HCT116 (cell line): Measurements from ENCODE around the gene RLF. TPM values are rescaled to one million over a fixed set of nuclear protein-coding genes. Genes with fewer than 3 reads are reported as not detected.

ENCODE experiments used
- ATAC-seq: fragments of 200-7000 bp; cut with Tn5 transposase; 2 replicates; pipeline ENCODE4 v1.9.1; 2020; ENCODE audit warnings: mild to moderate bottlenecking, moderate library complexity
- BruUV-seq: library from RNA; stranded (reverse); fragments of 400-500 nt; replicated peaks from 2 replicates; lab custom pipeline; 2021; lab: Mats Ljungman, UMichigan
- CTCF ChIA-PET: fragments of 300-600 bp; sonication (Branson Sonifier 250); formaldehyde crosslinking; loops from one replicate; lab custom pipeline; 2021; ENCODE audit warnings: antibody characterized with exemption; lab: Charles Lee
- POLR2A ChIA-PET: fragments of 300-600, 350-600 bp; sonication (Branson Sonifier 250); formaldehyde crosslinking; loops from one replicate; lab custom pipeline; 2021; ENCODE audit warnings: antibody characterized with exemption; lab: Charles Lee
- RAD21 ChIA-PET, 2 experiments: fragments of 300-600 bp; sonication (Branson Sonifier 250); formaldehyde crosslinking; loops; one replicate each; lab custom pipeline; 2023; ENCODE audit warnings: low total read pairs in 2 of 2; ENCODE audit not compliant: uncharacterized antibody in 2 of 2, unreplicated experiment in 2 of 2, low non-redundant PET in 1 of 2; lab: Charles Lee
- DNase-seq: peaks from one replicate; pipeline ENCODE4 v3.0.0-alpha.2; 2010; ENCODE audit warnings: low read depth, low spot score
- H2AFZ ChIP-seq: fragments of 200-600 bp; shearing (Covaris generic), sonication (generic); 2 replicates; pipeline ENCODE4 v1.6.1; 2017; ENCODE audit warnings: low read depth, mixed run types, mixed read lengths, antibody characterized with exemption, low read length; ENCODE audit not compliant: poor library complexity, severe bottlenecking
- H3K27ac ChIP-seq: 2 replicates; pipeline ENCODE4 v1.5.1; 2012; ENCODE audit warnings: low read depth, low read length
- H3K27me3 ChIP-seq: fragments of 200-600 bp; sonication (generic); 2 replicates; pipeline ENCODE4 v1.6.1; 2016; ENCODE audit warnings: mixed run types, low read length, mixed read lengths; ENCODE audit not compliant: insufficient read depth
- H3K36me3 ChIP-seq, 2 experiments: fragments of 200-500 bp in 1 of 2; fragments of 200-600 bp in 1 of 2; sonication (Bioruptor generic) in 1 of 2; sonication (generic) in 1 of 2; 2 replicates each; pipeline versions ENCODE4 v1.5.1 to v1.6.1; 2014 to 2016; ENCODE audit warnings: low read length in 2 of 2, inconsistent platforms in 1 of 2, mixed read lengths in 1 of 2, mixed run types in 1 of 2; ENCODE audit not compliant: insufficient read depth in 2 of 2, control insufficient read depth in 1 of 2
- H3K4me1 ChIP-seq, 2 experiments: fragments of 200-600 bp in 1 of 2; sonication (generic) in 1 of 2; 2 replicates each; pipeline versions ENCODE4 v1.5.1 to v1.6.1; 2012 to 2017; ENCODE audit warnings: low read length in 2 of 2, inconsistent platforms in 1 of 2, mild to moderate bottlenecking in 1 of 2, mixed read lengths in 1 of 2, mixed run types in 1 of 2, moderate library complexity in 1 of 2; ENCODE audit not compliant: insufficient read depth in 2 of 2, control insufficient read depth in 1 of 2
- H3K4me2 ChIP-seq: fragments of 200-600 bp; sonication (generic); 2 replicates; pipeline ENCODE4 v1.6.1; 2017; ENCODE audit warnings: mixed run types, low read length, mixed read lengths
- H3K4me3 ChIP-seq, 2 experiments: fragments of 200-600 bp in 1 of 2; sonication (generic) in 1 of 2; replicated peaks in 1 of 2; 2 replicates each; pipeline ENCODE4 v1.5.1; 2011 to 2016; ENCODE audit warnings: low read length in 2 of 2, control low read depth in 1 of 2, low read depth in 1 of 2, mild to moderate bottlenecking in 1 of 2, mixed read lengths in 1 of 2, mixed run types in 1 of 2
- H3K79me2 ChIP-seq: fragments of 200-600 bp; sonication (generic); 2 replicates; pipeline ENCODE4 v1.6.1; 2017; ENCODE audit warnings: mild to moderate bottlenecking, mixed run types, low read length, moderate library complexity, mixed read lengths; ENCODE audit not compliant: insufficient read depth
- H3K9ac ChIP-seq: fragments of 200-600 bp; sonication (generic); 2 replicates; pipeline ENCODE4 v1.6.1; 2016; ENCODE audit warnings: low read length, mixed read lengths
- H3K9me2 ChIP-seq: fragments of 200-600 bp; sonication (generic), shearing (Covaris generic); 2 replicates; pipeline ENCODE4 v1.6.1; 2017; ENCODE audit warnings: mixed run types, mild to moderate bottlenecking, moderate library complexity; ENCODE audit not compliant: insufficient read depth
- H3K9me3 ChIP-seq, 2 experiments: fragments of 200-500 bp in 1 of 2; fragments of 200-600 bp in 1 of 2; sonication (Bioruptor generic) in 1 of 2; sonication (generic) in 1 of 2; 2 replicates each; pipeline ENCODE4 v1.6.1; 2014 to 2017; ENCODE audit warnings: low read length in 2 of 2, mixed read lengths in 2 of 2, inconsistent platforms in 1 of 2, low read depth in 1 of 2, mild to moderate bottlenecking in 1 of 2, mixed run types in 1 of 2, moderate library complexity in 1 of 2; ENCODE audit not compliant: control insufficient read depth in 1 of 2, insufficient read depth in 1 of 2
- H4K20me1 ChIP-seq: fragments of 200-600 bp; sonication (generic), shearing (Covaris generic); 2 replicates; pipeline ENCODE4 v1.6.1; 2017; ENCODE audit warnings: mixed run types, mild to moderate bottlenecking, moderate library complexity; ENCODE audit not compliant: insufficient read depth
- CBX3 ChIP-seq: IDR thresholded peaks from 2 replicates; pipeline ENCODE4 v1.6.1; 2012; ENCODE audit warnings: low read depth
- CEBPB ChIP-seq: IDR thresholded peaks from 2 replicates; pipeline ENCODE4 v1.6.1; 2012; ENCODE audit warnings: low read depth
- ELF1 ChIP-seq: IDR thresholded peaks from 2 replicates; pipeline ENCODE4 v1.6.1; 2012; ENCODE audit warnings: low read depth, borderline replicate concordance
- FOSL1 ChIP-seq: IDR thresholded peaks from 2 replicates; pipeline ENCODE4 v1.6.1; 2012; ENCODE audit warnings: low read depth
- JUND ChIP-seq: IDR thresholded peaks from 2 replicates; pipeline ENCODE4 v1.6.1; 2012
- POLR2A ChIP-seq: IDR thresholded peaks from 2 replicates; pipeline ENCODE4 v1.7.0; 2011; ENCODE audit warnings: borderline replicate concordance; ENCODE audit not compliant: insufficient read depth, insufficient read length; ENCODE audit errors: extremely low read depth
- RAD21 ChIP-seq: IDR thresholded peaks from 2 replicates; pipeline ENCODE4 v1.6.1; 2012; ENCODE audit warnings: low read depth, mild to moderate bottlenecking
- SIN3A ChIP-seq: IDR thresholded peaks from 2 replicates; pipeline ENCODE4 v1.6.1; 2012; ENCODE audit warnings: low read depth
- SP1 ChIP-seq: IDR thresholded peaks from 2 replicates; pipeline ENCODE4 v1.6.1; 2012; ENCODE audit warnings: low read depth
- TCF7L2 ChIP-seq: IDR thresholded peaks from 2 replicates; pipeline ENCODE4 v1.7.0; 2011; ENCODE audit warnings: borderline replicate concordance, inconsistent platforms; ENCODE audit not compliant: insufficient read depth, insufficient read length; ENCODE audit errors: extremely low read depth
- ZFX ChIP-seq: fragments of 450-650 bp; IDR thresholded peaks from 2 replicates; pipeline ENCODE4 v1.6.1; 2017
- ZNF274 ChIP-seq: fragments of 200-500 bp; sonication (Bioruptor generic); IDR thresholded peaks from 2 replicates; pipeline ENCODE4 v1.6.1; 2014; ENCODE audit warnings: mild to moderate bottlenecking, low read depth, low read length, inconsistent platforms
- intact Hi-C: fragments of 100-400 bp; cut with micrococcal nuclease; formaldehyde crosslinking; loops from 2 replicates; pipeline ENCODE4 v1.10.0; 2022
- total RNA-seq: library from RNA; stranded (reverse); gene quantifications from one replicate; pipeline ENCODE4 v1.2.1, GENCODE V29; 2021; ENCODE audit not compliant: unreplicated experiment
- TF ChIP-seq, protein P1 (sequence below): IDR thresholded peaks from 2 replicates; pipeline ENCODE4 v1.6.1; 2012
- TF ChIP-seq, protein P2 (sequence below), 3 experiments: fragments of 200-600 bp in 1 of 3; sonication (generic) in 1 of 3; IDR thresholded peaks in 2 of 3; conservative IDR thresholded peaks in 1 of 3; 2 replicates each; pipeline ENCODE4 v1.5.1; 2012 to 2017; ENCODE audit warnings: low read depth in 2 of 3, low read length in 2 of 3, antibody characterized with exemption in 1 of 3, borderline replicate concordance in 1 of 3, control low read depth in 1 of 3, mild to moderate bottlenecking in 1 of 3, mixed read lengths in 1 of 3, mixed run types in 1 of 3, moderate library complexity in 1 of 3; ENCODE audit not compliant: insufficient read depth in 1 of 3
- TF ChIP-seq, protein P3 (sequence below): IDR thresholded peaks from 2 replicates; pipeline ENCODE4 v1.6.1; 2011; ENCODE audit warnings: mild to moderate bottlenecking, low read length, moderate library complexity; ENCODE audit not compliant: insufficient replicate concordance; ENCODE audit errors: extremely low read depth
- TF ChIP-seq, protein P4 (sequence below): IDR thresholded peaks from 2 replicates; pipeline ENCODE4 v1.6.1; 2012; ENCODE audit warnings: low read depth

Gene RLF
- total RNA-seq, 1 experiment from 2014 or later = 20.5 TPM

DNA sequence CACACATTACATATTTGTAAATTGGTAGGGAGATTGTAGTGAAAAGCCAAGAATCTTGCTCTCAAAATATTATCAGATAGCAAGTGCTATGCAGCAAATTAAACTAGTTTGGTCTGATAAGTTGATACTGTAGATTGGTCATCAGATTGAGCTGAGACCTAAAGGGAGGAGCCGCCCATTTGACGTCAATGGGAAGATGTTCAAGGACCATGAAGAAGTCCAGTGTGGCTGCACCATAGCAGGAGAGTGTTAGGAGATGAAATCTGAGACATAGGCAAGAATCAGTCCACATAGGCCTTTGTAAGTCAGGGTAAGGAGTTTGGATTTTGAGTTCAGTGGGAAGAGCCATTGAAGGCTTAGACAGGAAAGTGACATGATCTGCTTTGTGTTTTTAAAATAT is 113.1 kb downstream of the RLF start:
- ChIA-PET RAD21 (no interaction called here), POLR2A (no interaction called here), CTCF (no interaction called here)
- intact Hi-C loops = no loop called here
- Histone ChIP-seq H3K79me2 (peaks cover 19% of the 10 kb centered on the region), H3K9ac (no peak overlapping the region), H3K9me3 (no peaks in the 10 kb centered on the region), H2AFZ (no peak overlapping the region), H3K36me3 (peaks cover 19 to 32% of the 10 kb centered on the region in 2 experiments; a peak in 3 of 4 replicates), H3K4me2 (no peak overlapping the region), H3K4me3 (no peak overlapping the region), H3K27me3 (no peaks in the 10 kb centered on the region), H4K20me1 (0 out of 2 replicates have a peak, but pooled peaks cover 4% of the 10 kb centered on the region), H3K27ac (no peak overlapping the region), H3K9me2 (no peaks in the 10 kb centered on the region), H3K4me1 (no peaks in the 10 kb centered on the region)
- BruUV-seq = no TSS peak
- DNase-seq (no peak), ATAC-seq (no peak)
- TF ChIP-seq CEBPB (no peak), RAD21 (no peak), ZNF274 (no peak), JUND (no peak), SIN3A (no peak), SP1 (no peak), ELF1 (no peak), TCF7L2 (no peak), FOSL1 (no peak), POLR2A (no peak), ZFX (no peak), CBX3 (no peak)
- TF ChIP-seq, protein P1, sequence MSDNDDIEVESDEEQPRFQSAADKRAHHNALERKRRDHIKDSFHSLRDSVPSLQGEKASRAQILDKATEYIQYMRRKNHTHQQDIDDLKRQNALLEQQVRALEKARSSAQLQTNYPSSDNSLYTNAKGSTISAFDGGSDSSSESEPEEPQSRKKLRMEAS = no peak
- TF ChIP-seq, protein P2, sequence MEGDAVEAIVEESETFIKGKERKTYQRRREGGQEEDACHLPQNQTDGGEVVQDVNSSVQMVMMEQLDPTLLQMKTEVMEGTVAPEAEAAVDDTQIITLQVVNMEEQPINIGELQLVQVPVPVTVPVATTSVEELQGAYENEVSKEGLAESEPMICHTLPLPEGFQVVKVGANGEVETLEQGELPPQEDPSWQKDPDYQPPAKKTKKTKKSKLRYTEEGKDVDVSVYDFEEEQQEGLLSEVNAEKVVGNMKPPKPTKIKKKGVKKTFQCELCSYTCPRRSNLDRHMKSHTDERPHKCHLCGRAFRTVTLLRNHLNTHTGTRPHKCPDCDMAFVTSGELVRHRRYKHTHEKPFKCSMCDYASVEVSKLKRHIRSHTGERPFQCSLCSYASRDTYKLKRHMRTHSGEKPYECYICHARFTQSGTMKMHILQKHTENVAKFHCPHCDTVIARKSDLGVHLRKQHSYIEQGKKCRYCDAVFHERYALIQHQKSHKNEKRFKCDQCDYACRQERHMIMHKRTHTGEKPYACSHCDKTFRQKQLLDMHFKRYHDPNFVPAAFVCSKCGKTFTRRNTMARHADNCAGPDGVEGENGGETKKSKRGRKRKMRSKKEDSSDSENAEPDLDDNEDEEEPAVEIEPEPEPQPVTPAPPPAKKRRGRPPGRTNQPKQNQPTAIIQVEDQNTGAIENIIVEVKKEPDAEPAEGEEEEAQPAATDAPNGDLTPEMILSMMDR (IDR thresholded peaks at IDR 0.05 in 2 of 3, conservative IDR thresholded peaks at IDR 0.05 in 1 of 3; ENCODE audit: borderline replicate concordance in 1 of 3, insufficient read depth in 1 of 3, low read depth in 2 of 3, low read length in 2 of 3) = no peak
- TF ChIP-seq, protein P3, sequence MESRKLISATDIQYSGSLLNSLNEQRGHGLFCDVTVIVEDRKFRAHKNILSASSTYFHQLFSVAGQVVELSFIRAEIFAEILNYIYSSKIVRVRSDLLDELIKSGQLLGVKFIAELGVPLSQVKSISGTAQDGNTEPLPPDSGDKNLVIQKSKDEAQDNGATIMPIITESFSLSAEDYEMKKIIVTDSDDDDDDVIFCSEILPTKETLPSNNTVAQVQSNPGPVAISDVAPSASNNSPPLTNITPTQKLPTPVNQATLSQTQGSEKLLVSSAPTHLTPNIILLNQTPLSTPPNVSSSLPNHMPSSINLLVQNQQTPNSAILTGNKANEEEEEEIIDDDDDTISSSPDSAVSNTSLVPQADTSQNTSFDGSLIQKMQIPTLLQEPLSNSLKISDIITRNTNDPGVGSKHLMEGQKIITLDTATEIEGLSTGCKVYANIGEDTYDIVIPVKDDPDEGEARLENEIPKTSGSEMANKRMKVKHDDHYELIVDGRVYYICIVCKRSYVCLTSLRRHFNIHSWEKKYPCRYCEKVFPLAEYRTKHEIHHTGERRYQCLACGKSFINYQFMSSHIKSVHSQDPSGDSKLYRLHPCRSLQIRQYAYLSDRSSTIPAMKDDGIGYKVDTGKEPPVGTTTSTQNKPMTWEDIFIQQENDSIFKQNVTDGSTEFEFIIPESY = no peak
- TF ChIP-seq, protein P4, sequence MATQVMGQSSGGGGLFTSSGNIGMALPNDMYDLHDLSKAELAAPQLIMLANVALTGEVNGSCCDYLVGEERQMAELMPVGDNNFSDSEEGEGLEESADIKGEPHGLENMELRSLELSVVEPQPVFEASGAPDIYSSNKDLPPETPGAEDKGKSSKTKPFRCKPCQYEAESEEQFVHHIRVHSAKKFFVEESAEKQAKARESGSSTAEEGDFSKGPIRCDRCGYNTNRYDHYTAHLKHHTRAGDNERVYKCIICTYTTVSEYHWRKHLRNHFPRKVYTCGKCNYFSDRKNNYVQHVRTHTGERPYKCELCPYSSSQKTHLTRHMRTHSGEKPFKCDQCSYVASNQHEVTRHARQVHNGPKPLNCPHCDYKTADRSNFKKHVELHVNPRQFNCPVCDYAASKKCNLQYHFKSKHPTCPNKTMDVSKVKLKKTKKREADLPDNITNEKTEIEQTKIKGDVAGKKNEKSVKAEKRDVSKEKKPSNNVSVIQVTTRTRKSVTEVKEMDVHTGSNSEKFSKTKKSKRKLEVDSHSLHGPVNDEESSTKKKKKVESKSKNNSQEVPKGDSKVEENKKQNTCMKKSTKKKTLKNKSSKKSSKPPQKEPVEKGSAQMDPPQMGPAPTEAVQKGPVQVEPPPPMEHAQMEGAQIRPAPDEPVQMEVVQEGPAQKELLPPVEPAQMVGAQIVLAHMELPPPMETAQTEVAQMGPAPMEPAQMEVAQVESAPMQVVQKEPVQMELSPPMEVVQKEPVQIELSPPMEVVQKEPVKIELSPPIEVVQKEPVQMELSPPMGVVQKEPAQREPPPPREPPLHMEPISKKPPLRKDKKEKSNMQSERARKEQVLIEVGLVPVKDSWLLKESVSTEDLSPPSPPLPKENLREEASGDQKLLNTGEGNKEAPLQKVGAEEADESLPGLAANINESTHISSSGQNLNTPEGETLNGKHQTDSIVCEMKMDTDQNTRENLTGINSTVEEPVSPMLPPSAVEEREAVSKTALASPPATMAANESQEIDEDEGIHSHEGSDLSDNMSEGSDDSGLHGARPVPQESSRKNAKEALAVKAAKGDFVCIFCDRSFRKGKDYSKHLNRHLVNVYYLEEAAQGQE = no peak
